Measurements from ENCODE around the gene TEKT2. TPM values are rescaled to one million over a fixed set of nuclear protein-coding genes. Genes with fewer than 3 reads are reported as not detected.

TEKT2 gene
- total RNA-seq, 1 experiment from 2014 or later = 0.20 TPM

DNA sequence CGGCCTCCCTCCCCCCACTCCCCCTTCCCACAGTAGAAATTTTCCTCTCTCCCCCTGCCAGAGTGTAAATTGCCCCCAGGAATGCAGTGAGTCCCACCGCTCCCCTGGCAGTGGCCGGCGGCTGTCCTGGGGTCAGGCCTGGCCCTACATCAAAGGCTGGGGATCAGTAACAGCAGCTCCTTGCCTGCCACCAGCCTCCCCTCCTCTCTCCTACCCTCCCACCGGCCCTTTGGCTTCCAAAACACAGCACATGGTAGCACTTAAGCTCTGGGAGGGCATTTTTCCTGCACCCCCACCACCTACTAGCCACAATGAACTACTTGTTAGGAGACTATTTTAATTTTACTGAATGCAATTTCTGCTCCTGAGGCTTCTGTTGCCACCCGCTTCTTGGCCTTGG is 50.1 kb downstream of the TEKT2 start:
- no peaks in the 10 kb centered on the region for H3K9me3 ChIP-seq (ENCODE audit: control insufficient read depth, low read depth, low read length)
- H3K4ac ChIP-seq (ENCODE audit: low read depth, low read length) = no peak overlapping the region
- no peak overlapping the region for H3K27ac Mint-ChIP-seq
- TF ChIP-seq, protein P1, sequence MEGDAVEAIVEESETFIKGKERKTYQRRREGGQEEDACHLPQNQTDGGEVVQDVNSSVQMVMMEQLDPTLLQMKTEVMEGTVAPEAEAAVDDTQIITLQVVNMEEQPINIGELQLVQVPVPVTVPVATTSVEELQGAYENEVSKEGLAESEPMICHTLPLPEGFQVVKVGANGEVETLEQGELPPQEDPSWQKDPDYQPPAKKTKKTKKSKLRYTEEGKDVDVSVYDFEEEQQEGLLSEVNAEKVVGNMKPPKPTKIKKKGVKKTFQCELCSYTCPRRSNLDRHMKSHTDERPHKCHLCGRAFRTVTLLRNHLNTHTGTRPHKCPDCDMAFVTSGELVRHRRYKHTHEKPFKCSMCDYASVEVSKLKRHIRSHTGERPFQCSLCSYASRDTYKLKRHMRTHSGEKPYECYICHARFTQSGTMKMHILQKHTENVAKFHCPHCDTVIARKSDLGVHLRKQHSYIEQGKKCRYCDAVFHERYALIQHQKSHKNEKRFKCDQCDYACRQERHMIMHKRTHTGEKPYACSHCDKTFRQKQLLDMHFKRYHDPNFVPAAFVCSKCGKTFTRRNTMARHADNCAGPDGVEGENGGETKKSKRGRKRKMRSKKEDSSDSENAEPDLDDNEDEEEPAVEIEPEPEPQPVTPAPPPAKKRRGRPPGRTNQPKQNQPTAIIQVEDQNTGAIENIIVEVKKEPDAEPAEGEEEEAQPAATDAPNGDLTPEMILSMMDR (conservative IDR thresholded peaks at IDR 0.05) = no peak
- H4K5ac ChIP-seq (ENCODE audit: insufficient read length, low read depth, low read length) = no peak overlapping the region
- no peak overlapping the region for H2BK12ac ChIP-seq (ENCODE audit: insufficient read length, low read depth, low read length)
- no peak overlapping the region for H3K27ac ChIP-seq (ENCODE audit: insufficient read length, low read depth, low read length)
- WGBS (ENCODE audit: extremely low coverage, insufficient read length, low lambda C conversion rate) = no CpG with 5 or more reads among the region's 6 CpGs
- no peaks in the 10 kb centered on the region; the same call in 1 of the 2 replicates for H3K27me3 Mint-ChIP-seq (ENCODE audit: low read depth)
- H3K4me3 Mint-ChIP-seq = no peak overlapping the region
- H4K8ac ChIP-seq (replicated peaks; ENCODE audit: insufficient read length, low read depth, low read length) = no peak overlapping the region
- H3K4me1 ChIP-seq (ENCODE audit: insufficient read depth, low read length) = 0 out of 2 replicates have a peak, but pooled peaks cover 2% of the 10 kb centered on the region
- no peak overlapping the region for H3K4me2 ChIP-seq (ENCODE audit: insufficient read depth, insufficient read length, low read length)
- no peak overlapping the region for H3T11ph ChIP-seq (ENCODE audit: low read length)
- DNase-seq = no peak
- no peak overlapping the region for H3K18ac ChIP-seq (ENCODE audit: insufficient read length, low read depth, low read length)
- no peak overlapping the region for H2BK120ac ChIP-seq (ENCODE audit: low read depth, low read length, poor library complexity, severe bottlenecking)
- H3K14ac ChIP-seq (ENCODE audit: insufficient read depth, low read length) = no peak overlapping the region
- H3K9ac ChIP-seq (ENCODE audit: extremely low read depth, insufficient read length, low read length) = no peak overlapping the region
- no peak overlapping the region for H2AFZ ChIP-seq (ENCODE audit: low read length)
- no peak overlapping the region for H2BK5ac ChIP-seq (ENCODE audit: insufficient read length, low read length)
- H2AK5ac ChIP-seq (ENCODE audit: insufficient read length, low read length) = no peak overlapping the region
- peaks cover 3 to 23% (median 12%) of the 10 kb centered on the region in 3 experiments; a peak in 6 of 7 replicates for H3K36me3 Mint-ChIP-seq (ENCODE audit: insufficient read depth in 1 of 3, low read depth in 3 of 3)
- H2BK15ac ChIP-seq (ENCODE audit: low read depth, low read length) = no peak overlapping the region
- H3K79me2 ChIP-seq (ENCODE audit: insufficient read depth, low read length) = no peaks in the 10 kb centered on the region
- no peak overlapping the region for H3K56ac ChIP-seq (ENCODE audit: insufficient read length, low read depth, low read length)
- no peaks in the 10 kb centered on the region for H3K23me2 ChIP-seq (ENCODE audit: insufficient read length, low read depth, low read length, poor library complexity, severe bottlenecking)
- H3K4me1 Mint-ChIP-seq = peaks cover 6 to 12% of the 10 kb centered on the region in 2 experiments
- no peaks in the 10 kb centered on the region for H3K27me3 ChIP-seq (ENCODE audit: insufficient read depth, low read length)
- no peak overlapping the region for H2BK20ac ChIP-seq (ENCODE audit: low read depth, low read length, poor library complexity, severe bottlenecking)
- H4K20me1 ChIP-seq (ENCODE audit: control insufficient read depth, insufficient read depth, insufficient read length) = no peaks in the 10 kb centered on the region
- H3K9me3 Mint-ChIP-seq = no peaks in the 10 kb centered on the region
- H3K79me1 ChIP-seq (ENCODE audit: insufficient read depth, low read depth, low read length, poor library complexity, severe bottlenecking) = no peaks in the 10 kb centered on the region
- H3K23ac ChIP-seq (ENCODE audit: insufficient read length, low read depth, low read length) = no peak overlapping the region
- no peak overlapping the region for H4K91ac ChIP-seq (ENCODE audit: insufficient read length, low read depth, low read length)

Data from H9 (cell line).